Activated CD4-positive, alpha-beta T cell treated with anti-CD3 and anti-CD28 coated beads, Interleukin-2, amount 50 U/mL, for 1 hour (primary cell): ENCODE data around the gene RASGRP1.
A peak's percentile ranks its signal among the peaks of the same experiment; 100 is the strongest.
"Not testable (repeated sequence)": the region's sequence is repeated elsewhere in the genome, so short reads cannot be mapped to it uniquely, and the experiment has no call there.

Experiments used
- DNase-seq: peaks from one replicate; pipeline ENCODE4 v3.0.0-alpha.2; 2020

RASGRP1 gene

DNA sequence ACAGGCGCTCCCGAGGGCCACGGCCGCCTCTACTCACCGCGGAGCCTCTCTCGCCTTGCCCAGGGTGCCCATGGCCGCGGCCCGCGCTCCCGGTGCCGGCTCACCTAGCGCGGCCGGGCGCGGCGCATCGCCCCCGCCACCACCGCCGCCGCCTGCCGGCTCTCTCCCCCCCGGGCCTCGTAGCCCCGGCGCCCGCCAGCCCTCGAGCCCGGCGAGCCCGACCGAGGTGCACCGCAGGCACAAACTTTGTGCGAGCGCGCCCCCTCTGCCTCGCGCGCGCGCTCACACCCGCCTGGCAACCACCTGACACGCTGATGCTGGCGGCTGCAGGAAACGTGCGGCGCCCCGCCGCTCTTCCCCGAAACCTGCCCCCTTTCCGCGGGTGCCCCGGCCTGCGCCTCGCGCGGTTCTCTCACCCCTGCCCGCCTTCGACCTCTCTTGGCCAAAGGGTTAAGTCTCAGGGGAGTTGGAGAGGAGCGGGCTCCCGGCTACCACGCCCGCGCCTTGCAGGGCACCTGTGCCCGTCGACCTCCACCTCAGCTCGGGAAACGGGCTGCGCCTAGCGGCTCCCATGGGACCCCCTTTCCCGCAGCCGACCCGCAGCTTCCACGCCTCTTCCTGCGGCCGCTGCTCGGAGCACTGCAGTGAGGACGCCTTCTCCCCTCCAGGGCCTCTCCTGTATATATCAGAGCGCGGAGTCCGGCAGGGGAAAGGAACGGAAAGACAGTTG lies at the start of gene RASGRP1:
RASGRP1 (minus strand) TSS at position 258 of the 730 bp plus-strand sequence; CDS start at position 72, 186 bp downstream.
- DNase-seq, result peak; percentile 87

DNA sequence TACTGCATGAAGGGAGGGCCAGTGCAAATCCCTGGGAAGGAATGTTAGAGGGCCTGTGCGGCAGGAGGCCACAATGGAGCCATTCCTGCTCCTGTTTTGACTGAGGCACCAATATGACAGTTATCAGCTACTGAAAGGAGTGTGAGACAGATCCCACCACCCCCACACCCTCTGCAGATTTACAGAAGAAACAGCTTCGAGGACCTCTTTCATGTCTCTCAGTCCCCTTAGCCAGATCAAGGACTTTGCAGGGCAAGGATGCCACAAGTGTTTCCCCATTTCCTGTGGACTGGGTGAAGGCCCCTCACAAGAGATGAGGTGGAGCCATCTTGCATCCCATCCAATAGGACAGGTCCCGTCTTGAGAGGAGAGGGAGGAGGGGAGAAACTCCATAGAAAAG lies 48.5 kb upstream of the RASGRP1 start:
- no peak for DNase-seq

- DNase-seq, result peak; percentile 14
These were observed 47.7 kb upstream of the RASGRP1 start for GRCh38 chr15:38612159-38612863.

- no peak for DNase-seq
These were observed 46.6 kb upstream of the RASGRP1 start for GRCh38 chr15:38611228-38611627.

GRCh38 chr15:38610748-38611147 lies 46.1 kb upstream of the RASGRP1 start:
- DNase-seq, result peak; percentile 3

DNA sequence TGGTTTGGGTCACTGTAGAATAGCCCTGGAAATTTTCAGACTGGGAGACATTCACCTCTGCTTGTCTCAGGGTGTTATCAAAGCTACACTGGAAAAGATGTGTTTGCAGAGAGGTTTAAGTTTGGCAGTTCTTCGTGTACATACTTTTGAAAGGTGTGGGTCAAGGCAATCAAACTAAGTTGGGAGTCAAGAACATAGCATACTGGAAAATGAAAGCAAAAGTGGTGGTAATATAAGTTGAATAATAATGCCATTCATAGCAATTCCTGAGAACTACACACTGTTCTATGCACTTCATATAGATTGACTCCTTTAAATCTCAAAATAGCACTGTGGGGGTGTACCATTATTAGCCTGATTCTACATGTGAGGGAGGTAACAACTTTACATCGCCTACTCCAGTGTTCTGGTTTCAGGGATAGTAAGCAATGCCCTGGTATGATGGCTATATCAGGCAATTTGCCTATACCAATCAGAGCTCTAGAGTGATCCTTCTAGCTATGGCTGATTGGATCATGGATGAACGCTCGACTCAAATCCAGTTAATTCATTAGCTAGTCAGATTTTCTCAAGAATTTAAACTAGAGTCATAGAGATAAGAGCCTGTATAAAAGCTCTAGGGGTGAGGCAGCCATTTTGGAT lies 44.6 kb upstream of the RASGRP1 start:
- no peak for DNase-seq

DNA sequence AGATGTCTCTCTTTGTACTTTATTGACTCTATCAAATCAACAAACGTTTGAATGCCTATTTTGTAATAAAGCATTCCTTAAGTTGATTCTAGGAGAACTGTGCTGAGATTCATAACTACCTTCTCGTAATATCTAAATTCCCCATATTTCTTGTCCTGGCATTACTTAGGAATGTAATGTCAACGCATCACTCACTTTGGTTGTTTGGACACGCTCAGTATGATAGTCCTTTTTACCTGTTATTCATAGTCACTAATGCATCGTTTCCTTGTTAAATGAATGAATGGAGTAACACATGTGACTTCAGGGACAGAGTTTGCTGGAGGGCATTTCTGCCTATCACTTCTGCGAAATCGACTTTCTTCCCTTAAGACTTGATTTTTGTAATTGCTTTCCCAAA lies 44.1 kb upstream of the RASGRP1 start:
- no peak for DNase-seq

GRCh38 chr15:38605744-38606143 lies 41.1 kb upstream of the RASGRP1 start:
- DNase-seq, result no peak

- DNase-seq, result no peak
These were observed 39.1 kb upstream of the RASGRP1 start for GRCh38 chr15:38603672-38604071.

DNA sequence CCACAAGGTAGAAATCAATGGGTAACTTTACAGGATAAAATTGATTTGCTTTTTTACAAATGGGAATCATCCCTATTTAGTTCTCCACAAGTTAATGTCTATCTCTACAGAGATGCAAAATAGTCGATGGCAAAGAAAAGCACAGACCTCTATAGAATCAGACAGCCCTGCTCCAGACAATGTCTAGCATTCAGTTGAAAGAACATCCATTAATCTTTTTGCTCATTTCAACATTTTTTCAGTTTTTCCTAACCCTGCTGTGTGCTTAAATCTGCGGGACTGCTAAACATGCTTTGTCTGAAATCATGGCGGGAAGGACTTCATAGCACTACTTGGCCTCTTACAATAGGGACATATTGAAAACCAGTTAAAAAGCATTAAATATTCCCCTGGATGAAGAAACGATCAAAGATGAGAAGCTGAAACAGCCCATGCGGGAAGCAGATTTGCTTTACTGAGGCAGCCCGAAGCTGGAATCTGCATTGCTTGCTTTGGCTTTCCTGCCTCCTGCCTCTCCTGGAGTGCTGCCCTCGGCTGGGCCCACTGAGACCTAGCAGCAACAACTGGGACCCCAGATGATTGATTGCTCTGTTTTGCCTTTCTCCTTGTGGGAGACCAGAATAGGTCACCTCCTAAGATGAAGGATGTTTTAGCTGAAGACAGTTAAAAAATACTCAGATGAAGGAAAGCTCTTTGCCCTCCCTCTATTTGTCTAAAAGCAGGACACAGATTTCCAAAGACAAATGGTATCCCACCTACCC lies 38.5 kb upstream of the RASGRP1 start:
- DNase-seq, result no peak

DNA sequence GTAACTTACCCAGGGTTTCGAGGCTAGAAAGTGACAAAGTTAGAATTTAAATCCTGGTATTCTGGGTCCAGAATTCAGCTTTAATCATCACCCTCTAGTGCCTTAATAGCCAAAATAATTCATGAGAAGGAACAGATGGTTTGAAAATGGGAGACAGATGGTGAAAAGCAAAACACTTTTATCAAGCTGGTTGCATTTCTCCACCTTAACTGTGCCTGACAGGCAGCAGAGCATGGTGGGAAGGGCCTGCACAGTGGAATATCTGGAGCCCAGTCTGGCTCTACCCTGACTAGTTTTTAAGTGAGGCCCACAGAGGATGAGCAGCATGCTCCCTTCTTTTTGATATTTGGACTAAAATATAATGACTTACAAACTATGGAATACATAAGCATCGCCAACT lies 35.6 kb upstream of the RASGRP1 start:
- no peak for DNase-seq

- no peak for DNase-seq
These were observed 34.1 kb upstream of the RASGRP1 start for GRCh38 chr15:38598749-38599148.

GRCh38 chr15:38597219-38597800 lies 32.7 kb upstream of the RASGRP1 start:
- no peak for DNase-seq

- no peak for DNase-seq
These were observed 28.9 kb upstream of the RASGRP1 start for GRCh38 chr15:38593524-38593923.

GRCh38 chr15:38589502-38589901 lies 24.9 kb upstream of the RASGRP1 start:
- DNase-seq, result no peak

DNA sequence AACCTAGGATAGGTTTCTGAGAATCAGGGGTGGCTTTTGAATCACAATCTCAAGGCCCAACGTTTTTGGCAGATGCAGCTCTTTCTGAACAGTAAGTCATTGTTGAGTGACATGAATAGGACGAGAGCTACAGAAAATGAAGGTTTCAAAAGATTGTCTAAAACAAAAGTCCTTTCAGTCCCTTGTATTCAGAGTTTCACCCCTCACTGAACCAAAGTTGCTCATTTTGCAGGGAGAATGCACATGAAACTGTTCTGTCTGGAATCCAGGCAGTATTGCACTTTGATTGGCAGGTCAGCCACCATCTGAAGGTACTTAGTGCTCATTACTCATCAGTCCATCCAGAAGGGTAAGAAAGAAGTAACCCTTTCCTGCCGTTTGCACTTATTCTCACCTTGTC lies 24.1 kb upstream of the RASGRP1 start:
- no peak for DNase-seq

GRCh38 chr15:38587214-38587613 lies 22.6 kb upstream of the RASGRP1 start:
- no peak for DNase-seq

GRCh38 chr15:38586005-38586404 lies 21.4 kb upstream of the RASGRP1 start:
- DNase-seq, result not testable (repeated sequence)

- no peak for DNase-seq
These were observed 14.0 kb upstream of the RASGRP1 start for GRCh38 chr15:38578626-38579025.

GRCh38 chr15:38577424-38577987 lies 12.9 kb upstream of the RASGRP1 start:
- DNase-seq, result no peak

- DNase-seq, result no peak
These were observed 12.2 kb upstream of the RASGRP1 start for GRCh38 chr15:38576837-38577236.

DNA sequence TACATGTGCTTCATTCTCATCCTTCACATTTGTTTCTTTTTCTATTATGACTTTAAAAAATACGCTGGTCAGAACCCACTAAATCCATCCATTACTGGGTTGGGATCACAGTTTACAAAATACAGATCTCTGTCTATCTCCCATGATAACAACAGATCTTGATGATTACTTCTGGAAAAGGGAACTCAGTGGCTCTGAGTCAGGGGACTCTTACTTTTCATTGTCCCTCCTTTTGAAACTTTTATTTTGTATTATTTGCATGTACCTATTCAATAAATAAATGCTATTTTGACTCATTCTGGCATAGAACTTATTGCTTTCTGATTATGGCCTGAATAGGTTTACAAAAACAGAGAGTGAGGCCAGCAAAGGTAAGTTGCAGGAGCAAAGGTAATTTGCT lies 11.6 kb upstream of the RASGRP1 start:
- no peak for DNase-seq

- DNase-seq, result no peak
These were observed 665 bp upstream of the RASGRP1 start for GRCh38 chr15:38565287-38565670.
